PFSK-1 (cell line): ENCODE measurements around the gene EDNRB.

ENCODE experiments used
- POLR2AphosphoS5 ChIP-seq: IDR thresholded peaks from 2 replicates; pipeline ENCODE4 v1.6.1; 2012; ENCODE audit warnings: low read depth, mild to moderate bottlenecking, control low read depth, low read length, moderate library complexity
- TAF1 ChIP-seq: IDR thresholded peaks from 2 replicates; pipeline ENCODE4 v1.6.1; 2012; ENCODE audit warnings: low read length, control low read depth, borderline replicate concordance; ENCODE audit not compliant: insufficient read depth
- TF ChIP-seq, protein P1 (sequence below), 2 experiments: IDR thresholded peaks; 2 replicates each; pipeline versions ENCODE4 v1.6.1 to v1.8.0; 2011 to 2012; ENCODE audit warnings: low read depth in 2 of 2, low read length in 2 of 2, control low read depth in 1 of 2, inconsistent platforms in 1 of 2, mild to moderate bottlenecking in 1 of 2, moderate library complexity in 1 of 2; ENCODE audit not compliant: insufficient read depth in 1 of 2

DNA sequence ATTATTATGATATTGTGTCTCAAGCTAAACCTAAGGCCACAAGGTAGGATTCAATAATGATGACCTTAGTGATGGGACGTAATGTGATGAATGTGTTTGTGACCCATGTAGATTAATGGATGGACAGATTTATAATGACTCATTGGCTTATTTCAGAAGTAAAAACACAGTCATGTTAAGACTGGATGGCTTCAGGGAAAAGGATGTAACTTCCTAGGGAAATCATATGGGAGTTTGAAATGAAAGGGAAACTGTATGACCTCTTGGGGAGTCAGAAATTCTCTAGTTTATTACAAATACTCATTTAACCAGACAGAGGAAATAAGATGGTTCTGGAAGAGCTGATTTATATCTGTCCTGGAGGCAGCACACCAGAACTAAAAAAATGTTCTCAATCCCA lies 2.9 kb downstream of the EDNRB start:
- TF ChIP-seq, protein P1, sequence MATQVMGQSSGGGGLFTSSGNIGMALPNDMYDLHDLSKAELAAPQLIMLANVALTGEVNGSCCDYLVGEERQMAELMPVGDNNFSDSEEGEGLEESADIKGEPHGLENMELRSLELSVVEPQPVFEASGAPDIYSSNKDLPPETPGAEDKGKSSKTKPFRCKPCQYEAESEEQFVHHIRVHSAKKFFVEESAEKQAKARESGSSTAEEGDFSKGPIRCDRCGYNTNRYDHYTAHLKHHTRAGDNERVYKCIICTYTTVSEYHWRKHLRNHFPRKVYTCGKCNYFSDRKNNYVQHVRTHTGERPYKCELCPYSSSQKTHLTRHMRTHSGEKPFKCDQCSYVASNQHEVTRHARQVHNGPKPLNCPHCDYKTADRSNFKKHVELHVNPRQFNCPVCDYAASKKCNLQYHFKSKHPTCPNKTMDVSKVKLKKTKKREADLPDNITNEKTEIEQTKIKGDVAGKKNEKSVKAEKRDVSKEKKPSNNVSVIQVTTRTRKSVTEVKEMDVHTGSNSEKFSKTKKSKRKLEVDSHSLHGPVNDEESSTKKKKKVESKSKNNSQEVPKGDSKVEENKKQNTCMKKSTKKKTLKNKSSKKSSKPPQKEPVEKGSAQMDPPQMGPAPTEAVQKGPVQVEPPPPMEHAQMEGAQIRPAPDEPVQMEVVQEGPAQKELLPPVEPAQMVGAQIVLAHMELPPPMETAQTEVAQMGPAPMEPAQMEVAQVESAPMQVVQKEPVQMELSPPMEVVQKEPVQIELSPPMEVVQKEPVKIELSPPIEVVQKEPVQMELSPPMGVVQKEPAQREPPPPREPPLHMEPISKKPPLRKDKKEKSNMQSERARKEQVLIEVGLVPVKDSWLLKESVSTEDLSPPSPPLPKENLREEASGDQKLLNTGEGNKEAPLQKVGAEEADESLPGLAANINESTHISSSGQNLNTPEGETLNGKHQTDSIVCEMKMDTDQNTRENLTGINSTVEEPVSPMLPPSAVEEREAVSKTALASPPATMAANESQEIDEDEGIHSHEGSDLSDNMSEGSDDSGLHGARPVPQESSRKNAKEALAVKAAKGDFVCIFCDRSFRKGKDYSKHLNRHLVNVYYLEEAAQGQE (IDR thresholded peaks at IDR 0.05; ENCODE audit: insufficient read depth in 1 of 2, low read depth in 2 of 2, low read length in 2 of 2), result no peak
- no peak for TF ChIP-seq TAF1
- no peak for TF ChIP-seq POLR2AphosphoS5
